Measurements from ENCODE around the gene RIC8B. TPM values are rescaled to one million over a fixed set of nuclear protein-coding genes. Genes with fewer than 3 reads are reported as not detected.

RIC8B gene
- total and polyA plus RNA-seq, 2 of the 13 experiments (the other 11 are each of a cell fraction or from before 2014, with no cell fraction given): 5.1 to 7.5 TPM

DNA sequence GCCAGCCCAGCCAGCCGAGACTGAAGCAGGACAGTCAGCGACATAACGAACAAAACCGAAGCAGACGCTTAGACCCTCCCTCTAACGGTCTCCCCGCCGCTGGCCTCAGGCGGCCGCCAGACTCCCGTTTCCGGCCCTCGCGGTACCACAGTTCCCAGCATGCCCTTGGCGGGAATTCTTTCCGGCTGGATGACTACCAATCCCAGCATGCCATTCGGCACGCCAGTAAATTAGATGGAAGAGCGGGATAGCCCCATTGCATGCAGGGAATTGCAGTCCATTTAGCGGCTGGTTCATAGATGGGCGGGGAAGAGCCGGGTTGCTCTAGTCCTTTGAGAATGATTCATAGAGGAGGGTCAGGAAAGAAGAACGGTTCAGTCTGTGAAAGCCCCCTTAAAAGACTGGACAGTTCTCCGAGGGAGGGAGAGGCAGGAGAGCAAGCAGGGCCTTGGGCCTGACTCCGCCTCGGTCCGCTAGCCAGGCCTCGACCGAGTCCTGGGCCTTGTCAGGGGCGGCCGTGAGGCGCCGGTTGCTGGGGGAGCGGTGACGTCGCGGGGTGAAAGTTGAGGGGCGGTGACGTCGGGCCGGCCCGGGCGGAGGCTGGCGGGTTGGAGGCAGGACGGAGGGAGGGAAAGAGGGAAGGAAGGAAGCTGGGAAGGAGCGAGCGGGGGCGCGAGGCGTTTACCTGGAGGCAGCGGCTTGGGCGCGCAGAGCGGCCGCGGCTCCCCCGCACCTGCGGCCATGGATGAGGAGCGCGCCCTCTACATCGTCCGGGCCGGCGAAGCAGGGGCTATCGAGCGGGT lies at the start of gene RIC8B (continued):
- TF ChIP-seq, protein P1, sequence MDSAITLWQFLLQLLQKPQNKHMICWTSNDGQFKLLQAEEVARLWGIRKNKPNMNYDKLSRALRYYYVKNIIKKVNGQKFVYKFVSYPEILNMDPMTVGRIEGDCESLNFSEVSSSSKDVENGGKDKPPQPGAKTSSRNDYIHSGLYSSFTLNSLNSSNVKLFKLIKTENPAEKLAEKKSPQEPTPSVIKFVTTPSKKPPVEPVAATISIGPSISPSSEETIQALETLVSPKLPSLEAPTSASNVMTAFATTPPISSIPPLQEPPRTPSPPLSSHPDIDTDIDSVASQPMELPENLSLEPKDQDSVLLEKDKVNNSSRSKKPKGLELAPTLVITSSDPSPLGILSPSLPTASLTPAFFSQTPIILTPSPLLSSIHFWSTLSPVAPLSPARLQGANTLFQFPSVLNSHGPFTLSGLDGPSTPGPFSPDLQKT (CRISPR knock-in tag; IDR thresholded peaks at IDR 0.05; ENCODE audit: borderline replicate concordance): peak; percentile 87; the same call in 1 of the 2 replicates
- no peak for TF ChIP-seq ZNF3 (CRISPR knock-in tag; IDR thresholded peaks at IDR 0.05)
- TF ChIP-seq CBFB (CRISPR knock-in tag; IDR thresholded peaks at IDR 0.05): peak; percentile 27; the same call in 1 of the 2 replicates
- TF ChIP-seq ZNF569 (CRISPR knock-in tag; IDR thresholded peaks at IDR 0.05; ENCODE audit: borderline replicate concordance): no peak; the same call in 1 of the 2 replicates
- no peak for TF ChIP-seq MLLT10 (CRISPR knock-in tag; IDR thresholded peaks at IDR 0.05)
- TF ChIP-seq SP4 (CRISPR knock-in tag; IDR thresholded peaks at IDR 0.05): peak; percentile 89
- TF ChIP-seq ETV5 (CRISPR knock-in tag; IDR thresholded peaks at IDR 0.05; ENCODE audit: borderline replicate concordance): peak; percentile 94
- TF ChIP-seq, protein P2, sequence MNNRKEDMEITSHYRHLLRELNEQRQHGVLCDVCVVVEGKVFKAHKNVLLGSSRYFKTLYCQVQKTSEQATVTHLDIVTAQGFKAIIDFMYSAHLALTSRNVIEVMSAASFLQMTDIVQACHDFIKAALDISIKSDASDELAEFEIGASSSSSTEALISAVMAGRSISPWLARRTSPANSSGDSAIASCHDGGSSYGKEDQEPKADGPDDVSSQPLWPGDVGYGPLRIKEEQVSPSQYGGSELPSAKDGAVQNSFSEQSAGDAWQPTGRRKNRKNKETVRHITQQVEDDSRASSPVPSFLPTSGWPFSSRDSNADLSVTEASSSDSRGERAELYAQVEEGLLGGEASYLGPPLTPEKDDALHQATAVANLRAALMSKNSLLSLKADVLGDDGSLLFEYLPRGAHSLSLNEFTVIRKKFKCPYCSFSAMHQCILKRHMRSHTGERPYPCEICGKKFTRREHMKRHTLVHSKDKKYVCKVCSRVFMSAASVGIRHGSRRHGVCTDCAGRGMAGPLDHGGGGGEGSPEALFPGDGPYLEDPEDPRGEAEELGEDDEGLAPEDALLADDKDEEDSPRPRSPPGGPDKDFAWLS (CRISPR knock-in tag; IDR thresholded peaks at IDR 0.05; ENCODE audit: borderline replicate concordance): no peak
- TF ChIP-seq NFE2L1 (CRISPR knock-in tag; IDR thresholded peaks at IDR 0.05; ENCODE audit: borderline replicate concordance): no peak
- peak; percentile 34; the same call in 1 of the 2 replicates for TF ChIP-seq ZIK1 (CRISPR knock-in tag; IDR thresholded peaks at IDR 0.05; ENCODE audit: borderline replicate concordance, low read depth)
- TF ChIP-seq ZEB1 (IDR thresholded peaks at IDR 0.05; ENCODE audit: insufficient replicate concordance, low read depth): no peak
- no peak; the same call in 1 of the 2 replicates for TF ChIP-seq ZFP90 (CRISPR knock-in tag; IDR thresholded peaks at IDR 0.05; ENCODE audit: borderline replicate concordance)
- no peak; the same call in 1 of the 2 replicates for TF ChIP-seq PPARG (CRISPR knock-in tag; conservative IDR thresholded peaks at IDR 0.05)
- peak; percentile 40 for TF ChIP-seq HNRNPH1 (optimal IDR thresholded peaks at IDR 0.05; ENCODE audit: low read depth, low read length)
- no peak for TF ChIP-seq ZNF260 (CRISPR knock-in tag; IDR thresholded peaks at IDR 0.05; ENCODE audit: borderline replicate concordance, low read depth)
- peak; percentile 2 for TF ChIP-seq ZNF605 (CRISPR knock-in tag; IDR thresholded peaks at IDR 0.05)
- no peak for TF ChIP-seq AKAP8 (CRISPR knock-in tag; IDR thresholded peaks at IDR 0.05)
- no peak for TF ChIP-seq CEBPB (IDR thresholded peaks at IDR 0.05; ENCODE audit: borderline replicate concordance, low read depth, low read length)
- TF ChIP-seq, protein P3, sequence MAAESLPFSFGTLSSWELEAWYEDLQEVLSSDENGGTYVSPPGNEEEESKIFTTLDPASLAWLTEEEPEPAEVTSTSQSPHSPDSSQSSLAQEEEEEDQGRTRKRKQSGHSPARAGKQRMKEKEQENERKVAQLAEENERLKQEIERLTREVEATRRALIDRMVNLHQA (CRISPR knock-in tag; IDR thresholded peaks at IDR 0.05): no peak
- TF ChIP-seq PHF8 (CRISPR knock-in tag; IDR thresholded peaks at IDR 0.05): peak; percentile 97
- TF ChIP-seq ZNF7 (CRISPR knock-in tag; IDR thresholded peaks at IDR 0.05): no peak
- TF ChIP-seq, protein P4, sequence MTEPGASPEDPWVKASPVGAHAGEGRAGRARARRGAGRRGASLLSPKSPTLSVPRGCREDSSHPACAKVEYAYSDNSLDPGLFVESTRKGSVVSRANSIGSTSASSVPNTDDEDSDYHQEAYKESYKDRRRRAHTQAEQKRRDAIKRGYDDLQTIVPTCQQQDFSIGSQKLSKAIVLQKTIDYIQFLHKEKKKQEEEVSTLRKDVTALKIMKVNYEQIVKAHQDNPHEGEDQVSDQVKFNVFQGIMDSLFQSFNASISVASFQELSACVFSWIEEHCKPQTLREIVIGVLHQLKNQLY (CRISPR knock-in tag; IDR thresholded peaks at IDR 0.05): no peak
- no peak; the same call in 1 of the 2 replicates for TF ChIP-seq POGZ (CRISPR knock-in tag; IDR thresholded peaks at IDR 0.05)
- TF ChIP-seq KAT8 (CRISPR knock-in tag; IDR thresholded peaks at IDR 0.05): peak; percentile 90
- no peak for TF ChIP-seq ZNF766 (CRISPR knock-in tag; IDR thresholded peaks at IDR 0.05; ENCODE audit: borderline replicate concordance)
- 0 out of 2 replicates have a peak, but pooled peaks have one; percentile 20 for TF ChIP-seq FOXO1 (CRISPR knock-in tag; IDR thresholded peaks at IDR 0.05)
- 0 out of 2 replicates have a peak, but pooled peaks have one; percentile 41 for TF ChIP-seq EHMT2 (IDR thresholded peaks at IDR 0.05; ENCODE audit: borderline replicate concordance, low read depth, low read length)
- no peak for TF ChIP-seq HMG20B (CRISPR knock-in tag; conservative IDR thresholded peaks at IDR 0.05)

Data from HepG2 (cell line).